Progenitor cell of endocrine pancreas (in vitro differentiated cells): ENCODE data around the gene TFR2. TPM values are rescaled to one million over a fixed set of nuclear protein-coding genes. Genes with fewer than 3 reads are reported as not detected.

Experiments used
- DNase-seq: peaks from one replicate; pipeline ENCODE4 v3.0.0; 2021; ENCODE audit warnings: low spot score; ENCODE audit not compliant: unreplicated experiment
- H3K27ac Mint-ChIP-seq: 2 replicates; pipeline ENCODE4 v1.8.0; 2021; ENCODE audit warnings: mild to moderate bottlenecking, moderate library complexity, mixed read lengths
- H3K27me3 Mint-ChIP-seq: 2 replicates; pipeline ENCODE4 v1.8.0; 2021; ENCODE audit warnings: mixed read lengths
- H3K36me3 Mint-ChIP-seq: 2 replicates; pipeline ENCODE4 v1.8.0; 2022; ENCODE audit warnings: mixed read lengths; ENCODE audit not compliant: insufficient read depth
- H3K4me1 Mint-ChIP-seq: 2 replicates; pipeline ENCODE4 v1.8.0; 2021; ENCODE audit warnings: low read depth, mixed read lengths
- H3K4me3 Mint-ChIP-seq: 2 replicates; pipeline ENCODE4 v1.8.0; 2021; ENCODE audit warnings: low read depth, mild to moderate bottlenecking, moderate library complexity, mixed read lengths
- H3K9me3 Mint-ChIP-seq: 2 replicates; pipeline ENCODE4 v1.8.0; 2021; ENCODE audit warnings: low read depth, mixed read lengths
- total RNA-seq: library from RNA; stranded (reverse); gene quantifications from 2 replicates; pipeline ENCODE4 v1.2.1, GENCODE V29; 2021
- TF ChIP-seq, protein P1 (sequence below): fragments of 200-600 bp; sonication (generic); IDR thresholded peaks from one replicate; pipeline ENCODE4 v1.5.0; 2021; ENCODE audit warnings: antibody characterized with exemption, mild to moderate bottlenecking; ENCODE audit not compliant: unreplicated experiment

Gene TFR2
- total RNA-seq, 1 donor from 2014 or later = 0.93 TPM

DNA sequence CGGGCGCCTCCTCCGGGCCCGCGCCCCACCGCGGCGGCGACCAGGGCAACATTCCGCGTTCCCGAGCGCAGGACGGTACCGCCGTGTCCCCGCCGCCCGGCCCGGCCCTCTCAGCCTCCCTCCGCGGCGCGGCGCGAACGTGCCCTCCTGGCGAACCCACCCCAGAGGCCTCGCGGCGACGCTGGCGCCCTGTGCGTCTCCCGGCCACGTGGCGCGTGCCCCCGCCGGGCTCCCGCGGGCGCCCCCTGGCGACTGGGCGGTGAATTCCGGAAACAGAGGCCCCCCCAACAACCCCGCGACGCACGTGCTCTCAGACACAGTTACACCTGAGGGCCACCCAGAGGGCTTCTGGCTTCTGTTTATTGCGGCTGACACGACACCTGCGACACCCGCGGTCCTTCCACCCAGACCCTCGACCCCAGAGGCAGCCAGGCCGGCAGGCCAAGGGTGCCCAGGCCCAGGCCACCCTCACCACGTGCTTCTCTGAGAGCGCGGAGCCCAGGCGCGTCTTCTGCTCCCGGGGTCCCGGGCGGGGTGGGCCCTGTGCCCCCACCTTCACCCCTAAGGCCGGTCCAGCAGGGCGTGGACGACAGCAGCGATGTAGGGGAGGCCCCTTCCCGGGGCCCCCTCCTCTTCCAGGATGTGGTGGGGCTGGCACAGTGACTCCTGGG is 67.5 kb downstream of the TFR2 start, which contains the start of gene SAP25:
Gene SAP25, minus strand, starts transcription at position 210 of the 671 bp plus-strand sequence. Its CDS starts 158 bp downstream, at position 52.
- DNase-seq = no peak
- no peak within 1 kb of the TSS for H3K4me3 Mint-ChIP-seq
- H3K27me3 Mint-ChIP-seq = no peaks in the 10 kb centered on the region
- H3K9me3 Mint-ChIP-seq = no peaks in the 10 kb centered on the region
- H3K36me3 Mint-ChIP-seq = peaks cover 5% of the 10 kb centered on the region
- H3K4me1 Mint-ChIP-seq = peaks cover 10% of the 10 kb centered on the region
- TF ChIP-seq, protein P1, sequence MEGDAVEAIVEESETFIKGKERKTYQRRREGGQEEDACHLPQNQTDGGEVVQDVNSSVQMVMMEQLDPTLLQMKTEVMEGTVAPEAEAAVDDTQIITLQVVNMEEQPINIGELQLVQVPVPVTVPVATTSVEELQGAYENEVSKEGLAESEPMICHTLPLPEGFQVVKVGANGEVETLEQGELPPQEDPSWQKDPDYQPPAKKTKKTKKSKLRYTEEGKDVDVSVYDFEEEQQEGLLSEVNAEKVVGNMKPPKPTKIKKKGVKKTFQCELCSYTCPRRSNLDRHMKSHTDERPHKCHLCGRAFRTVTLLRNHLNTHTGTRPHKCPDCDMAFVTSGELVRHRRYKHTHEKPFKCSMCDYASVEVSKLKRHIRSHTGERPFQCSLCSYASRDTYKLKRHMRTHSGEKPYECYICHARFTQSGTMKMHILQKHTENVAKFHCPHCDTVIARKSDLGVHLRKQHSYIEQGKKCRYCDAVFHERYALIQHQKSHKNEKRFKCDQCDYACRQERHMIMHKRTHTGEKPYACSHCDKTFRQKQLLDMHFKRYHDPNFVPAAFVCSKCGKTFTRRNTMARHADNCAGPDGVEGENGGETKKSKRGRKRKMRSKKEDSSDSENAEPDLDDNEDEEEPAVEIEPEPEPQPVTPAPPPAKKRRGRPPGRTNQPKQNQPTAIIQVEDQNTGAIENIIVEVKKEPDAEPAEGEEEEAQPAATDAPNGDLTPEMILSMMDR = no peak
- no peak within 1 kb of the TSS for H3K27ac Mint-ChIP-seq

DNA sequence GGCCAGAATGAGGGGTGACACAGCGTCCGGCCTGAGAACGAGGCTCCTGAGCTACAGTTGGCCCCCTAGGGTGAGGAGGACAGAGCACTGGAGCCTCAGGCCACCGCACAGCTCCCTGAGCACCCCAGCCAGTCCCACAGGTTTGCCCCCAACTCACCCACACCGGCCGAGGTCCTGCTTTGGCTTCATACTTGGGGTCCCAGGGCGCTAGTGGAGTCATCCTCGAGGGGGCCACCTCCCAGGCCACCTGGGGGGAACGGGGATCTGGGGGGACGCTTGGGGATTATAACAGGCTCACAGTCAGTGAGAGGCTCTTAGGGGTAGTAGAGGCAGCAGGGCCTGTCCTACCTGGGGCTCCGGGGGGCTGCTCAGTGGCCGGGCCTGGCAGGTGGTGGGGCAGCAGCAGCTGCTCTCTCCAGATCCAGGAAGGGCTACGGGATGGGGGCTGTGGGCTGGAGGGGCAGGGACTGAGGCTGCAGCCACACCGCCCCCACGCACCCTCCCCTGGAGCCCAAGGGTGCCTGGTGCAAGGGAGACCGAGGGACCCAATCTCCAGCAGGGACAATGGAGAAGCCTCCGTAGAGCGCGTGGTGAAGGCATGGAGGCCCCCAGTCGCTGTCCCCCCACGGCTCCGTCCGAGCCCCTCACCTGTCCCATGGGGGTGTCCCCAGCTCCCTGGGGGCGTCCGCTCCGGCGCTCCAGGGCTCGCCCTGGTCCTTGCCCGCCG is 68.2 kb downstream of the TFR2 start:
- TF ChIP-seq, protein P1 = no peak
- H3K4me3 Mint-ChIP-seq = no peak overlapping the region
- H3K27ac Mint-ChIP-seq = no peak overlapping the region
- no peaks in the 10 kb centered on the region for H3K9me3 Mint-ChIP-seq
- no peaks in the 10 kb centered on the region for H3K27me3 Mint-ChIP-seq
- DNase-seq = no peak
- H3K4me1 Mint-ChIP-seq = peaks cover 13% of the 10 kb centered on the region
- peaks cover 5% of the 10 kb centered on the region for H3K36me3 Mint-ChIP-seq

DNA sequence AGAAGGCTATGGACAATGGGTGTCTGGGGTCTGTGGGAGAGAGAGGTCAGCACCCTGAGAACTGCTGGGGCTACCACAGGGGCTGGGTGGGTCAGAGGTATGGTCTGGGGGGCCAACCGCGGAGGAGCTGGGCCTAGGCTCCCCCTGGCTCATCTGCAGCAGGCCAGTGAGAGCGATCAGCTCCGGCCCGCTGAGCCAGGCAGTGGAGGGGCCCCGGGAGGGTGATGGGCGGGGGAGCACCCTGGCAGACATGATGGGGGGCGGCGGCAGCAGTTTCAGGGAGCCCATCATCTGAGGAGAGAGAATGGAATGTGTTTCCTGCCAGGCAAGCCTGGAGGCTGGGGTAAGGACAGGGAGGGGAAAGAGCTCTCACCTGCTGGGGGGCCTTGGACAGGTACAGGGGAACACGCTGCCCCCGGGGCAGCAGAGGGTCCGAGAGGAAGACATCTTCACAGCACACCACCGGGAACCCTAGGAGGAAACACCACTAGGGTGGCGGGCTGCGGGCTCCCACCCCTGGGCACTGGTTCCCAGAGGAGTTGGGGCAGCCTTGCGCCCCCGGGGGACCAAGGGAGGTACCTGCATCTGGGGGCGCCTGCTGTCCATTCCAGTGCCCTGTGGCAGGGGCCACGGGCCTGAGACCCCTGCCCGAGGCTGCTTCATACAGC is 68.9 kb downstream of the TFR2 start:
- no peaks in the 10 kb centered on the region for H3K27me3 Mint-ChIP-seq
- peak overlapping the region; percentile 91 for H3K27ac Mint-ChIP-seq
- H3K4me1 Mint-ChIP-seq = peaks cover 17% of the 10 kb centered on the region
- TF ChIP-seq, protein P1 = no peak
- DNase-seq = no peak
- H3K4me3 Mint-ChIP-seq = no peak overlapping the region
- peaks cover 5% of the 10 kb centered on the region for H3K36me3 Mint-ChIP-seq
- H3K9me3 Mint-ChIP-seq = no peaks in the 10 kb centered on the region

- TF ChIP-seq, protein P1 = no peak
- H3K4me3 Mint-ChIP-seq = peak overlapping the region; percentile 37
- H3K27me3 Mint-ChIP-seq = no peaks in the 10 kb centered on the region
- DNase-seq = no peak
- H3K27ac Mint-ChIP-seq = peak overlapping the region; percentile 91
- peaks cover 17% of the 10 kb centered on the region for H3K4me1 Mint-ChIP-seq
- H3K9me3 Mint-ChIP-seq = no peaks in the 10 kb centered on the region
- peaks cover 5% of the 10 kb centered on the region for H3K36me3 Mint-ChIP-seq
Measured at GRCh38 chr7:100571829-100572116, 69.6 kb downstream of the TFR2 start.
